Caco-2 (cell line): Measurements from ENCODE around the gene MMP17. TPM values are rescaled to one million over a fixed set of nuclear protein-coding genes. Genes with fewer than 3 reads are reported as not detected.

Experiments
- BruUV-seq: library from RNA; stranded (reverse); fragments of 400-500 nt; replicated peaks from 2 replicates; lab custom pipeline; 2021; lab: Mats Ljungman, UMichigan
- CTCF ChIA-PET: fragments of 300-600 bp; sonication (Branson Sonifier 250); formaldehyde crosslinking; loops from one replicate; lab custom pipeline; 2022; ENCODE audit warnings: antibody characterized with exemption; lab: Charles Lee
- POLR2A ChIA-PET: fragments of 300-600 bp; sonication (Branson Sonifier 250); formaldehyde crosslinking; loops from one replicate; lab custom pipeline; 2022; ENCODE audit warnings: antibody characterized with exemption; lab: Charles Lee
- DNase-seq, 2 experiments: peaks; one replicate each; pipeline versions ENCODE4 v3.0.0 to v3.0.0-alpha.2; 2020 to 2022
- H3K27me3 ChIP-seq: replicated peaks from 2 replicates; pipeline ENCODE4 v1.6.0; 2011; ENCODE audit warnings: low read length; ENCODE audit not compliant: control insufficient read depth, insufficient read depth
- H3K36me3 ChIP-seq: 2 replicates; pipeline ENCODE4 v1.5.1; 2011; ENCODE audit warnings: low read length; ENCODE audit not compliant: control insufficient read depth, insufficient read depth
- H3K4me1 ChIP-seq: fragments of 250-450 bp; sonication (Bioruptor Pico); 2 replicates; pipeline ENCODE4 v1.5.1; 2020; ENCODE audit warnings: mild to moderate bottlenecking
- H3K4me3 ChIP-seq: 2 replicates; pipeline ENCODE4 v1.5.1; 2011; ENCODE audit warnings: low read depth, mild to moderate bottlenecking, control low read depth, low read length
- H3K9me3 ChIP-seq: fragments of 250-450 bp; sonication (Bioruptor Pico); 2 replicates; pipeline ENCODE4 v1.5.1; 2020; ENCODE audit warnings: mild to moderate bottlenecking, moderate library complexity
- H3K27ac Mint-ChIP-seq: one replicate; pipeline ENCODE4 v1.8.0; 2022; ENCODE audit warnings: mixed read lengths; ENCODE audit not compliant: unreplicated experiment
- H3K27me3 Mint-ChIP-seq: one replicate; pipeline ENCODE4 v1.8.0; 2022; ENCODE audit warnings: mixed read lengths; ENCODE audit not compliant: insufficient read depth, unreplicated experiment
- H3K36me3 Mint-ChIP-seq: one replicate; pipeline ENCODE4 v1.8.0; 2022; ENCODE audit warnings: mild to moderate bottlenecking, mixed read lengths; ENCODE audit not compliant: insufficient read depth, unreplicated experiment
- H3K4me1 Mint-ChIP-seq: one replicate; pipeline ENCODE4 v1.8.0; 2022; ENCODE audit warnings: low read depth, mixed read lengths; ENCODE audit not compliant: unreplicated experiment
- H3K4me3 Mint-ChIP-seq: one replicate; pipeline ENCODE4 v1.8.0; 2022; ENCODE audit warnings: mild to moderate bottlenecking, moderate library complexity, mixed read lengths; ENCODE audit not compliant: unreplicated experiment
- H3K9me3 Mint-ChIP-seq: one replicate; pipeline ENCODE4 v1.8.0; 2022; ENCODE audit warnings: mixed read lengths; ENCODE audit not compliant: unreplicated experiment
- CTCF ChIP-seq, 2 experiments: fragments of 200-600 bp in 1 of 2; IDR thresholded peaks; 1 replicate in 1 of 2; 2 replicates in 1 of 2; pipeline versions ENCODE4 v1.5.1 to v1.8.0; 2011 to 2022; ENCODE audit warnings: antibody characterized with exemption in 1 of 2, control low read depth in 1 of 2, inconsistent platforms in 1 of 2, low read depth in 1 of 2, low read length in 1 of 2, mild to moderate bottlenecking in 1 of 2, moderate library complexity in 1 of 2; ENCODE audit not compliant: insufficient read depth in 1 of 2, severe bottlenecking in 1 of 2, unreplicated experiment in 1 of 2
- intact Hi-C: fragments of 100-400 bp; cut with micrococcal nuclease; formaldehyde crosslinking; loops from one replicate; pipeline ENCODE4 v1.10.0; 2022; ENCODE audit not compliant: unreplicated experiment
- total RNA-seq: library from RNA; stranded (reverse); gene quantifications from 2 replicates; pipeline ENCODE4 v1.2.3, GENCODE V29; 2022

MMP17 gene
- total RNA-seq, 1 experiment from 2014 or later, result 4.6 TPM

- Mint-ChIP-seq H3K27ac (no peak overlapping the region), H3K27me3 (no peaks in the 10 kb centered on the region), H3K4me1 (peaks cover 8% of the 10 kb centered on the region), H3K9me3 (no peaks in the 10 kb centered on the region), H3K4me3 (no peak overlapping the region), H3K36me3 (no peaks in the 10 kb centered on the region)
- Histone ChIP-seq H3K36me3 (no peaks in the 10 kb centered on the region), H3K4me3 (no peak overlapping the region), H3K9me3 (no peaks in the 10 kb centered on the region), H3K27me3 (no peaks in the 10 kb centered on the region), H3K4me1 (no peaks in the 10 kb centered on the region)
- TF ChIP-seq CTCF (IDR thresholded peaks at IDR 0.05; ENCODE audit: insufficient read depth in 1 of 2, low read depth in 1 of 2, low read length in 1 of 2, severe bottlenecking in 1 of 2, unreplicated experiment in 1 of 2), result no peak
- BruUV-seq, result no TSS peak
- intact Hi-C loops, result no loop called here
- peak in 1 of 2 experiments; percentile 38 for DNase-seq
- POLR2A ChIA-PET, result no interaction called here
- CTCF ChIA-PET, result no interaction called here
These were observed 23.8 kb downstream of the MMP17 start for GRCh38 chr12:131851741-131852550.

- no peak overlapping the region for H3K4me3 ChIP-seq
- TF ChIP-seq CTCF (IDR thresholded peaks at IDR 0.05; ENCODE audit: insufficient read depth in 1 of 2, low read depth in 1 of 2, low read length in 1 of 2, severe bottlenecking in 1 of 2, unreplicated experiment in 1 of 2), result no peak
These were observed 24.5 kb downstream of the MMP17 start for GRCh38 chr12:131852551-131853299.

More at GRCh38 chr12:131852551-131853299, 24.5 kb downstream of the MMP17 start:
- no peak overlapping the region for H3K27ac Mint-ChIP-seq
- ChIA-PET POLR2A (no interaction called here), CTCF (no interaction called here)
- intact Hi-C loops, result no loop called here
- no peaks in the 10 kb centered on the region for H3K27me3 Mint-ChIP-seq
- no peaks in the 10 kb centered on the region for H3K27me3 ChIP-seq
- peaks cover 7% of the 10 kb centered on the region for H3K36me3 Mint-ChIP-seq
- no peak for DNase-seq
- H3K4me1 ChIP-seq, result no peaks in the 10 kb centered on the region
- no peaks in the 10 kb centered on the region for H3K9me3 Mint-ChIP-seq
- H3K4me3 Mint-ChIP-seq, result no peak overlapping the region
- H3K9me3 ChIP-seq, result no peaks in the 10 kb centered on the region
- no peaks in the 10 kb centered on the region for H3K36me3 ChIP-seq
- H3K4me1 Mint-ChIP-seq, result peaks cover 8% of the 10 kb centered on the region
- BruUV-seq, result no TSS peak
